ENCODE results near the gene LRRD1. TPM values are rescaled to one million over a fixed set of nuclear protein-coding genes. Genes with fewer than 3 reads are reported as not detected.

The LRRD1 gene
- total RNA-seq, 4 donors from 2014 or later: 0.12 to 0.28 TPM; not detected in 2

GRCh38 chr7:92131764-92132330 is 47.1 kb downstream of the LRRD1 start:
- ATAC-seq (ENCODE audit: low FRiP score) (no peak), DNase-seq (ENCODE audit: low spot score) (no peak)
- TF ChIP-seq CTCF (IDR thresholded peaks at IDR 0.05): no peak

- ATAC-seq (ENCODE audit: low FRiP score) (no peak), DNase-seq (ENCODE audit: low spot score) (no peak)
- TF ChIP-seq CTCF (IDR thresholded peaks at IDR 0.05): no peak
These were observed 47.8 kb downstream of the LRRD1 start for GRCh38 chr7:92131093-92131492.

- TF ChIP-seq CTCF (IDR thresholded peaks at IDR 0.05): no peak
- no peak for ATAC-seq (ENCODE audit: low FRiP score)
- no peak for DNase-seq (ENCODE audit: low spot score)
These were observed 57.3 kb downstream of the LRRD1 start for GRCh38 chr7:92121681-92122080.

GRCh38 chr7:92119213-92119759 is 59.7 kb downstream of the LRRD1 start:
- ATAC-seq (ENCODE audit: low FRiP score): no peak
- no peak for TF ChIP-seq CTCF (IDR thresholded peaks at IDR 0.05)
- DNase-seq (ENCODE audit: low spot score): no peak

- no peak for TF ChIP-seq CTCF (IDR thresholded peaks at IDR 0.05)
- DNase-seq (ENCODE audit: low spot score) (no peak), ATAC-seq (ENCODE audit: low FRiP score) (no peak)
These were observed 62.0 kb downstream of the LRRD1 start for GRCh38 chr7:92116949-92117348.

GRCh38 chr7:92115821-92116220 is 63.1 kb downstream of the LRRD1 start:
- DNase-seq (ENCODE audit: low spot score) (no peak), ATAC-seq (ENCODE audit: low FRiP score) (no peak)
- TF ChIP-seq CTCF (IDR thresholded peaks at IDR 0.05): no peak

GRCh38 chr7:92110857-92111256 is 68.1 kb downstream of the LRRD1 start:
- DNase-seq (ENCODE audit: low spot score): no peak
- ATAC-seq (ENCODE audit: low FRiP score): no peak
- no peak for TF ChIP-seq CTCF (IDR thresholded peaks at IDR 0.05)

Data from omental fat pad (tissue), 4 donors.